ENCODE data around the gene TPRA1.

The TPRA1 gene

GRCh38 chr3:127572186-127572585 is 18.3 kb downstream of the TPRA1 start:
- DNase-seq (ENCODE audit: low read depth): no peak
- no peak for TF ChIP-seq CTCF (conservative IDR thresholded peaks at IDR 0.05; ENCODE audit: low read depth, low read length)
- H3K4me3 ChIP-seq (ENCODE audit: low read length): no peak overlapping the region

GRCh38 chr3:127570520-127570919 is 20.0 kb downstream of the TPRA1 start:
- TF ChIP-seq CTCF (conservative IDR thresholded peaks at IDR 0.05; ENCODE audit: low read depth, low read length): no peak
- no peak overlapping the region for H3K4me3 ChIP-seq (ENCODE audit: low read length)
- DNase-seq (ENCODE audit: low read depth): no peak

- TF ChIP-seq CTCF (conservative IDR thresholded peaks at IDR 0.05; ENCODE audit: low read depth, low read length): no peak
- no peak for DNase-seq (ENCODE audit: low read depth)
- H3K4me3 ChIP-seq (ENCODE audit: low read length): no peak overlapping the region
These were observed 21.4 kb downstream of the TPRA1 start for GRCh38 chr3:127569160-127569559.

GRCh38 chr3:127568586-127568985 is 21.9 kb downstream of the TPRA1 start:
- no peak overlapping the region for H3K4me3 ChIP-seq (ENCODE audit: low read length)
- DNase-seq (ENCODE audit: low read depth): no peak
- no peak for TF ChIP-seq CTCF (conservative IDR thresholded peaks at IDR 0.05; ENCODE audit: low read depth, low read length)

- TF ChIP-seq CTCF (conservative IDR thresholded peaks at IDR 0.05; ENCODE audit: low read depth, low read length): no peak
- DNase-seq (ENCODE audit: low read depth): no peak
These were observed 23.7 kb downstream of the TPRA1 start for GRCh38 chr3:127566833-127567232.

GRCh38 chr3:127565711-127566110 is 24.8 kb downstream of the TPRA1 start:
- no peak for DNase-seq (ENCODE audit: low read depth)
- TF ChIP-seq CTCF (conservative IDR thresholded peaks at IDR 0.05; ENCODE audit: low read depth, low read length): no peak
- H3K4me3 ChIP-seq (ENCODE audit: low read length): no peak overlapping the region

More at GRCh38 chr3:127566833-127567232, 23.7 kb downstream of the TPRA1 start:
- H3K4me3 ChIP-seq (ENCODE audit: low read length): no peak overlapping the region

- H3K4me3 ChIP-seq (ENCODE audit: low read length): no peak overlapping the region
These were observed 30.3 kb downstream of the TPRA1 start for GRCh38 chr3:127560051-127560787.

More at GRCh38 chr3:127560051-127560787, 30.3 kb downstream of the TPRA1 start:
- no peak for DNase-seq (ENCODE audit: low read depth)
- no peak for TF ChIP-seq CTCF (conservative IDR thresholded peaks at IDR 0.05; ENCODE audit: low read depth, low read length)

Measured in retinal pigment epithelial cell (primary cell).